Upper lobe of left lung (tissue), 6 donors: ENCODE data around the gene RANBP9. TPM values are rescaled to one million over a fixed set of nuclear protein-coding genes. Genes with fewer than 3 reads are reported as not detected.

Source experiments
- ATAC-seq, 2 donors: fragments of 200-7000 bp; cut with Tn5 transposase; one replicate each; pipeline ENCODE4 v1.9.1; 2022; ENCODE audit warnings: mild to moderate bottlenecking in 2 of 2, moderate library complexity in 2 of 2; ENCODE audit not compliant: low FRiP score in 2 of 2
- DNase-seq, 2 donors: peaks; one replicate each; pipeline ENCODE4 v3.0.0-alpha.2; 2019 to 2020
- H3K27ac ChIP-seq, 4 donors: fragments of 200-600 bp; sonication (generic); one replicate each; pipeline ENCODE4 v1.5.1; 2016 to 2019
- H3K27me3 ChIP-seq, 4 donors: fragments of 200-600 bp; sonication (generic); one replicate each; pipeline ENCODE4 v1.5.1; 2017 to 2019
- H3K36me3 ChIP-seq, 4 donors: fragments of 200-600 bp; sonication (generic); one replicate each; pipeline ENCODE4 v1.5.1; 2016 to 2019
- H3K4me1 ChIP-seq, 4 donors: fragments of 200-600 bp; sonication (generic); one replicate each; pipeline ENCODE4 v1.5.1; 2018 to 2019
- H3K4me3 ChIP-seq, 4 donors: fragments of 200-600 bp; sonication (generic); one replicate each; pipeline ENCODE4 v1.5.1; 2017 to 2019; ENCODE audit warnings: mild to moderate bottlenecking in 2 of 4, moderate library complexity in 1 of 4
- H3K9me3 ChIP-seq, 4 donors: fragments of 200-600 bp; sonication (generic); one replicate each; pipeline ENCODE4 v1.5.1; 2018 to 2019
- EP300 ChIP-seq, 4 donors: sonication (generic); formaldehyde crosslinking; IDR thresholded peaks; one replicate each; pipeline ENCODE4 v1.5.1; 2017; ENCODE audit warnings: antibody characterized with exemption in 4 of 4, control low read depth in 2 of 4
- POLR2A ChIP-seq, 4 donors: fragments of 450-650 bp; IDR thresholded peaks; one replicate each; pipeline ENCODE4 v1.5.1; 2016 to 2017; ENCODE audit warnings: antibody characterized with exemption in 4 of 4, mild to moderate bottlenecking in 2 of 4
- POLR2AphosphoS5 ChIP-seq, 2 donors: sonication (generic); formaldehyde crosslinking; IDR thresholded peaks; one replicate each; pipeline ENCODE4 v1.5.1; 2017; ENCODE audit warnings: antibody characterized with exemption in 2 of 2
- WGBS, 2 donors: methylation state at CpG; one replicate each; pipeline ENCODE4 v1.1.5; 2017 to 2018; 5-methylcytosine and 5-hydroxymethylcytosine counted together
- total RNA-seq, 6 donors: library from RNA; depleted of rRNA in 4 of 6; stranded (reverse); fragments of >200 nt in 4 of 6; gene quantifications; one replicate each; pipeline versions ENCODE4 v1.1.0 to v1.2.1, GENCODE V29; 2016 to 2021
- TF ChIP-seq, protein P1 (sequence below), 6 experiments: fragments of 450-650 bp in 4 of 6; fragments of 200-600 bp in 2 of 6; sonication (generic) in 2 of 6; IDR thresholded peaks; one replicate each; pipeline ENCODE4 v1.5.1; 2016 to 2019; ENCODE audit warnings: antibody characterized with exemption in 6 of 6
- donor health status: DM: no; HTN: no; CAD: no; lungs with moderate emphysema.
- donor health status: DM: no; HTN: yes; CAD: no; lungs with severe emphysema.

Gene RANBP9
- total RNA-seq, 6 donors from 2014 or later: 29.8 to 46.7 (median 36.4) TPM

- TF ChIP-seq POLR2A (IDR thresholded peaks at IDR 0.05) (no peak), POLR2AphosphoS5 (IDR thresholded peaks at IDR 0.05) (no peak), EP300 (IDR thresholded peaks at IDR 0.05) (no peak)
- TF ChIP-seq, protein P1, sequence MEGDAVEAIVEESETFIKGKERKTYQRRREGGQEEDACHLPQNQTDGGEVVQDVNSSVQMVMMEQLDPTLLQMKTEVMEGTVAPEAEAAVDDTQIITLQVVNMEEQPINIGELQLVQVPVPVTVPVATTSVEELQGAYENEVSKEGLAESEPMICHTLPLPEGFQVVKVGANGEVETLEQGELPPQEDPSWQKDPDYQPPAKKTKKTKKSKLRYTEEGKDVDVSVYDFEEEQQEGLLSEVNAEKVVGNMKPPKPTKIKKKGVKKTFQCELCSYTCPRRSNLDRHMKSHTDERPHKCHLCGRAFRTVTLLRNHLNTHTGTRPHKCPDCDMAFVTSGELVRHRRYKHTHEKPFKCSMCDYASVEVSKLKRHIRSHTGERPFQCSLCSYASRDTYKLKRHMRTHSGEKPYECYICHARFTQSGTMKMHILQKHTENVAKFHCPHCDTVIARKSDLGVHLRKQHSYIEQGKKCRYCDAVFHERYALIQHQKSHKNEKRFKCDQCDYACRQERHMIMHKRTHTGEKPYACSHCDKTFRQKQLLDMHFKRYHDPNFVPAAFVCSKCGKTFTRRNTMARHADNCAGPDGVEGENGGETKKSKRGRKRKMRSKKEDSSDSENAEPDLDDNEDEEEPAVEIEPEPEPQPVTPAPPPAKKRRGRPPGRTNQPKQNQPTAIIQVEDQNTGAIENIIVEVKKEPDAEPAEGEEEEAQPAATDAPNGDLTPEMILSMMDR (IDR thresholded peaks at IDR 0.05): no peak
- H3K36me3 ChIP-seq: peaks cover 0 to 8% (median 3%) of the 10 kb centered on the region in 4 donors
- no peak overlapping the region for H3K27ac ChIP-seq
- H3K4me3 ChIP-seq: no peak overlapping the region
- no peaks in the 10 kb centered on the region for H3K27me3 ChIP-seq
- no peak for DNase-seq
- H3K9me3 ChIP-seq: no peaks in the 10 kb centered on the region
- no peak for ATAC-seq
- H3K4me1 ChIP-seq: peaks cover 0 to 20% (median 5%) of the 10 kb centered on the region in 4 donors
These were observed 57.1 kb downstream of the RANBP9 start for GRCh38 chr6:13654496-13654895.

DNA sequence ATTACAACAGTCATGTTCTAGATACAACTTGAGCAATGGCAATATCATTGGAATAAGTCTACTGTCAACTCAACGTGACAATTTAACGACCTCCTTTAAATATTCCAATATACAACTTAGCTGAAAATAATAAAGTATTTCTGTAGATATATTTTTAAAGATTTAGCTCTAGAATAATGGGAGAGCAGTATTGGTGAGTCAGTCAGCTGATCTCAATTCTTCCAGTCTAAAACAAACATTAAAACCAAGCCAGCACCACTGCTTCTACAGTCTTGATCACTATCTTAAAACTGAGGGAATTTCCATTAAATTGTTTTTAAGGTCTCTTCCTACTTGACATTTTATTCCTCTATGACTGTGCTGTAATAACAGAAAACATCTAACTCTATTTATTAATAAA lies 58.3 kb downstream of the RANBP9 start:
- no peaks in the 10 kb centered on the region for H3K9me3 ChIP-seq
- H3K36me3 ChIP-seq: peaks cover 0 to 8% (median 3%) of the 10 kb centered on the region in 4 donors
- H3K27ac ChIP-seq: no peak overlapping the region
- TF ChIP-seq, protein P1 (IDR thresholded peaks at IDR 0.05): no peak
- TF ChIP-seq POLR2A (IDR thresholded peaks at IDR 0.05) (no peak), POLR2AphosphoS5 (IDR thresholded peaks at IDR 0.05) (no peak)
- DNase-seq (no peak), ATAC-seq (no peak)
- 87 to 90% methylated on average over 2 of the region's 2 CpGs for WGBS, 2 donors
- H3K4me3 ChIP-seq: no peak overlapping the region
- H3K27me3 ChIP-seq: no peaks in the 10 kb centered on the region
- H3K4me1 ChIP-seq: peaks cover 0 to 19% (median 5%) of the 10 kb centered on the region in 4 donors

DNA sequence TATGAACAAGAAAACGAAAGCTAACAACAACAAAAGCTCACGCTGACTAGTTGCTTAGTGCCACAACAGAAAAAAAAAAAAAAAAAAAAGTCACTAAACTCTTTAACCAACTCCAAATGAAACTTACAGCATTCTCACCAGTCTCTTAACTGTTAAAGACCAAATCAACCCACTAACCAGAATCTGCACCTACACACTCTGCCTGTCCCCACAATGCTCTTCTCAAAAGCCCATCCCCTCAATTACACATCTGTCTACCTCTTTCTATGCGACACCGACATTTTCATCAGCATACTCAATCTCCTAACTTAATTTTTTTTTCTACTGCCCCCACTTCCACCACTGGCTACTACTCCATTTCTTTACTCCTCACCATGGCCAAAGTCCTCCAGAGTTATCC lies 62.2 kb downstream of the RANBP9 start:
- WGBS, 2 donors: 85 to 90% methylated on average over 4 of the region's 4 CpGs
- ATAC-seq (no peak), DNase-seq (no peak)
- peaks cover 0 to 6% (median 2%) of the 10 kb centered on the region in 4 donors for H3K36me3 ChIP-seq
- H3K27me3 ChIP-seq: no peaks in the 10 kb centered on the region
- TF ChIP-seq, protein P1 (IDR thresholded peaks at IDR 0.05): no peak
- no peak for TF ChIP-seq EP300 (IDR thresholded peaks at IDR 0.05)
- H3K4me1 ChIP-seq: peaks cover 0 to 11% (median 3%) of the 10 kb centered on the region in 4 donors
- no peak overlapping the region for H3K27ac ChIP-seq
- no peak overlapping the region for H3K4me3 ChIP-seq
- H3K9me3 ChIP-seq: no peaks in the 10 kb centered on the region

GRCh38 chr6:13648850-13649249 lies 62.8 kb downstream of the RANBP9 start:
- no peaks in the 10 kb centered on the region for H3K9me3 ChIP-seq
- H3K27ac ChIP-seq: no peak overlapping the region
- peaks cover 0 to 7% (median 3%) of the 10 kb centered on the region in 4 donors for H3K36me3 ChIP-seq
- H3K4me3 ChIP-seq: no peak overlapping the region
- H3K27me3 ChIP-seq: no peaks in the 10 kb centered on the region
- ATAC-seq: no peak
- TF ChIP-seq EP300 (IDR thresholded peaks at IDR 0.05): no peak
- TF ChIP-seq, protein P1 (IDR thresholded peaks at IDR 0.05): no peak
- no peak for TF ChIP-seq POLR2AphosphoS5 (IDR thresholded peaks at IDR 0.05)
- TF ChIP-seq POLR2A (IDR thresholded peaks at IDR 0.05): no peak
- DNase-seq: no peak
- H3K4me1 ChIP-seq: peaks cover 0 to 5% (median 1%) of the 10 kb centered on the region in 4 donors

- no peaks in the 10 kb centered on the region for H3K9me3 ChIP-seq
- no peak for ATAC-seq
- H3K4me1 ChIP-seq: no peaks in the 10 kb centered on the region
- no peak for DNase-seq
- no peak overlapping the region for H3K27ac ChIP-seq
- no peaks in the 10 kb centered on the region for H3K27me3 ChIP-seq
- no peak overlapping the region for H3K4me3 ChIP-seq
- TF ChIP-seq, protein P1 (IDR thresholded peaks at IDR 0.05): no peak
- TF ChIP-seq POLR2AphosphoS5 (IDR thresholded peaks at IDR 0.05) (no peak), POLR2A (IDR thresholded peaks at IDR 0.05) (no peak), EP300 (IDR thresholded peaks at IDR 0.05) (no peak)
- WGBS, 2 donors: 74 to 87% methylated on average over 3 of the region's 3 CpGs
- peaks cover 0 to 32% (median 10%) of the 10 kb centered on the region in 4 donors for H3K36me3 ChIP-seq
These were observed 68.5 kb downstream of the RANBP9 start for GRCh38 chr6:13643125-13643524.
